GM19238 (cell line): ENCODE results near the gene LRRK2.
A peak's percentile ranks its signal among the peaks of the same experiment; 100 is the strongest.
"Not testable (repeated sequence)": the region's sequence is repeated elsewhere in the genome, so short reads cannot be mapped to it uniquely, and the experiment has no call there.

Source experiments
- DNase-seq: peaks from one replicate; pipeline ENCODE4 v3.0.0; 2011; ENCODE audit warnings: low spot score; ENCODE audit not compliant: insufficient read length

Gene LRRK2

GRCh38 chr12:40224439-40225291 is at the start of gene LRRK2:
TSS of gene LRRK2 (plus strand) at chr12:40224997. CDS start at chr12:40225132, 135 bp downstream.
- no peak for DNase-seq

- DNase-seq: no peak
These were observed 49.8 kb upstream of the LRRK2 start for GRCh38 chr12:40175045-40175444.

- DNase-seq: no peak
These were observed 49.3 kb upstream of the LRRK2 start for GRCh38 chr12:40175489-40175888.

GRCh38 chr12:40178701-40179100 is 46.1 kb upstream of the LRRK2 start:
- no peak for DNase-seq

- DNase-seq: no peak
These were observed 43.3 kb upstream of the LRRK2 start for GRCh38 chr12:40181490-40181889.

GRCh38 chr12:40183715-40184114 is 41.1 kb upstream of the LRRK2 start:
- DNase-seq: no peak

GRCh38 chr12:40184493-40185302 is 40.1 kb upstream of the LRRK2 start:
- DNase-seq: no peak

- no peak for DNase-seq
These were observed 39.5 kb upstream of the LRRK2 start for GRCh38 chr12:40185303-40185693.

- DNase-seq: no peak
These were observed 36.1 kb upstream of the LRRK2 start for GRCh38 chr12:40188558-40189320.

- peak; percentile 28 for DNase-seq
These were observed 32.0 kb upstream of the LRRK2 start for GRCh38 chr12:40192704-40193255.

- DNase-seq: no peak
These were observed 30.0 kb upstream of the LRRK2 start for GRCh38 chr12:40194846-40195245.

- no peak for DNase-seq
These were observed 27.2 kb upstream of the LRRK2 start for GRCh38 chr12:40197590-40197989.

GRCh38 chr12:40198601-40199000 is 26.2 kb upstream of the LRRK2 start:
- DNase-seq: no peak

GRCh38 chr12:40202095-40203059 is 22.4 kb upstream of the LRRK2 start:
- no peak for DNase-seq

GRCh38 chr12:40203060-40203430 is 21.8 kb upstream of the LRRK2 start:
- DNase-seq: no peak

GRCh38 chr12:40204337-40204736 is 20.5 kb upstream of the LRRK2 start:
- no peak for DNase-seq

- no peak for DNase-seq
These were observed 17.2 kb upstream of the LRRK2 start for GRCh38 chr12:40207551-40207950.

- DNase-seq: no peak
These were observed 15.9 kb upstream of the LRRK2 start for GRCh38 chr12:40208707-40209446.

- DNase-seq: no peak
These were observed 14.9 kb upstream of the LRRK2 start for GRCh38 chr12:40209886-40210285.

GRCh38 chr12:40211186-40211585 is 13.6 kb upstream of the LRRK2 start:
- DNase-seq: not testable (repeated sequence)
